HUES6 (cell line): ENCODE data around the gene ATP5F1E.

Experiments
- H3K27ac ChIP-seq: 2 replicates; pipeline ENCODE4 v1.7.0; 2013; ENCODE audit warnings: low read depth, mild to moderate bottlenecking, low read length, inconsistent platforms
- H3K27me3 ChIP-seq: 2 replicates; pipeline ENCODE4 v1.6.1; 2013; ENCODE audit warnings: low read length; ENCODE audit not compliant: control insufficient read depth, insufficient read depth
- H3K36me3 ChIP-seq: 2 replicates; pipeline ENCODE4 v1.6.1; 2013; ENCODE audit warnings: low read length; ENCODE audit not compliant: control insufficient read depth, insufficient read depth
- H3K4me1 ChIP-seq: 2 replicates; pipeline ENCODE4 v1.6.1; 2013; ENCODE audit warnings: low read length; ENCODE audit not compliant: control insufficient read depth, insufficient read depth
- H3K4me3 ChIP-seq: 2 replicates; pipeline ENCODE4 v1.5.1; 2013; ENCODE audit warnings: low read depth, low read length
- H3K9ac ChIP-seq: one replicate; pipeline ENCODE4 v1.6.1; 2013; ENCODE audit warnings: mild to moderate bottlenecking, low read length
- H3K9me3 ChIP-seq: 2 replicates; pipeline ENCODE4 v1.6.1; 2013; ENCODE audit warnings: low read depth, low read length; ENCODE audit not compliant: control insufficient read depth, insufficient read depth

Gene ATP5F1E

GRCh38 chr20:59020938-59021551 lies 11.1 kb downstream of the ATP5F1E start:
- peaks cover 26% of the 10 kb centered on the region for H3K36me3 ChIP-seq
- no peak overlapping the region for H3K9ac ChIP-seq
- H3K4me1 ChIP-seq = peaks cover 13% of the 10 kb centered on the region; the same call in 1 of the 2 replicates
- H3K9me3 ChIP-seq = no peaks in the 10 kb centered on the region
- no peak overlapping the region for H3K27ac ChIP-seq
- H3K4me3 ChIP-seq = no peak overlapping the region
- H3K27me3 ChIP-seq = peaks cover 8% of the 10 kb centered on the region; the same call in 1 of the 2 replicates

- Histone ChIP-seq H3K27ac (no peak within 1 kb of the TSS), H3K36me3 (peaks cover 10% of the 10 kb centered on the region), H3K9ac (no peak within 1 kb of the TSS), H3K4me1 (peaks cover 10% of the 10 kb centered on the region; the same call in 1 of the 2 replicates), H3K9me3 (no peaks in the 10 kb centered on the region), H3K4me3 (no peak within 1 kb of the TSS), H3K27me3 (no peaks in the 10 kb centered on the region; the same call in 1 of the 2 replicates)
Measured at GRCh38 chr20:59019217-59019616, 12.9 kb downstream of the ATP5F1E start, which contains the start of gene TUBB1. TSS of gene TUBB1 (plus strand) at chr20:59019429. CDS start at chr20:59019523, 94 bp downstream.

DNA sequence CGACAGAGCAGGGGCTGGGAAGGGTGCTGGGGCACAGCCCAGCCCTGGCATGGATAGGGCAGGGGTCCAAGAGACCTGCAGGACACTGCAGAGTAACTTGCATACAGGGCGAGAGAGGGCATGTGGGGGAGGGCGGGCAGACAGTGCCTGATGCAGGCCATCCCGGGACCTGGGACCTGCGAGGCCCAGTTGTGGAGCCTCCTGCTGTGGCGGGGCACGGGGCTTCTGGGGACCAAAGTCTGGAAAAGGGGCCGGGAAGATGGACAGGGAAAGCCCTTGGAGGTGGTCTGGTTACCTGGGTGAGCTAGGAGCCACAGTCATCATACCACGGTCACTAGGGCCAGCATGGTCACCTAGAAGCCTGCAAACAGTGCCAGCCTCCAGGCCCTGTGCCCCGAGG lies 13.3 kb downstream of the ATP5F1E start:
- no peak overlapping the region for H3K9ac ChIP-seq
- no peaks in the 10 kb centered on the region for H3K9me3 ChIP-seq

DNA sequence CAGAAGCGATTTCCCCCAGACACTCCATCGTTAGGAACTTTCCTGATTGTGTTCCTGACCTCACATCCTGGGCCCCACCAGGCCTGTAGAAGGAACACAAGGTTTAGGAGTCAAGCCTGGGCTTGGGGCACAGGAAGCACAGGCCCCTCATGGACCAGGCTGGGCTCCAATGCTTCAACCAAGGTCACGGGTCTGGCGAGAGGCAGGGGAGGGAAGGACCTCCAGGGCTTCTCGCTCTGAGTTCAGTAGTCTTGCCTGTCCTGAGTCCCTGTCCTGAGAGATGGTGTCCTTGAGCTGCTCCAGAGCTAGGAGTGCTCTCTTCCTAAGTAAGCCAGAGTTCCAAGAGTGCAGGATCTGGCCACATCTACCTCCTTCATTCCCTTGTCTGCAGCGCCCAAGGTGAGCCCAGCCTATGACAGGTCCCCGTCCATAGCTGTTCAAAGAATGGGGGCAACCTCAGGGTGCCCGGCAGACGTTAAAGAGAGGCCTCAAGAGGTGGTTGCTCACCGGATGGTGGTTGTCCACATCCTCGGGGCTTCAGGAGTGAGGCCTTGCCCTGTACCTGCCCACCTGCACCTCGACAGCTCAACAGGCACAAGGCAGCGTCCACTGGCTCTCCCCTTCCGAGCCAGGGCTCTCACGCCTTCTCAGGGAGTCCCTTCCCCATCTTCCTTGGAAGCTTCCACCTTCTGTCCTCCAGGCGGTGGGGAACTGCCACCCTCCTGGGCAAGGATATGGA lies 14.5 kb downstream of the ATP5F1E start:
- Histone ChIP-seq H3K36me3 (no peaks in the 10 kb centered on the region), H3K4me1 (peaks cover 10% of the 10 kb centered on the region; the same call in 1 of the 2 replicates), H3K9me3 (no peaks in the 10 kb centered on the region), H3K4me3 (no peak overlapping the region), H3K27ac (no peak overlapping the region), H3K27me3 (no peaks in the 10 kb centered on the region; the same call in 1 of the 2 replicates), H3K9ac (no peak overlapping the region)

More for the DNA sequence above, 13.3 kb downstream of the ATP5F1E start:
- H3K36me3 ChIP-seq = peaks cover 6% of the 10 kb centered on the region; the same call in 1 of the 2 replicates
- H3K27me3 ChIP-seq = no peaks in the 10 kb centered on the region; the same call in 1 of the 2 replicates
- H3K27ac ChIP-seq = no peak overlapping the region
- no peak overlapping the region for H3K4me3 ChIP-seq
- H3K4me1 ChIP-seq = peaks cover 10% of the 10 kb centered on the region; the same call in 1 of the 2 replicates

DNA sequence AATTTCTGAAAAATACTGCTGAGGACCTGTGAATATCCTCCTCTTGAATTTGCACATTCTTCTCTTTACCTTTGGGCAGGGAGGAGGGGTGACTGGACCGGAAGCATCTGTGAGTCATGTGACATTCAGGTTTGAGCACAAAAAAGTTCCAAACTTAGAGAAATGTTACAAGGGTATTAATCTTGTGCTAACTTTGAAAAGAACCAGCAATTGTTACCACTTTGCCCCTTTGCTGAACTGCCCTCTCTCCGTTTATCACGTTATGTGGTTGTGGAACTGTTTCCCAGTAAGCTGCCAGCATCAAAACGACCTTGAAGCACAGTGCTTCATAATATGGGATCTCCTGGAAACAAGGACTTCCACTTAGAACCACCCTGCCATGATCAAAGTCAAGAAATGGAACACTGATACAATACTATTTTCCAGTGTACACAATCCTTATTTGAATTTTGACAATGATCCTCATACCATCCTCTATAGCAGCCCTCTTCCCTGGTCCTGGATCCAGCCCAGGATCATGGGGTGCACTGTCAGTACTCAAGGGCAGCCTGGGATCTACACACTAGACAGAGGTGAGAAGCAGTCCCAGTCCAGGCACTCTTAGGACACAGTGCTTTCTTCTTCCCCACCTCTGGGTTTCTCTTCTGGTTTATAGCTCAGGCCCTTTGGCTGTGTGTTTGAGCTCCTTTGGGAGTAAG lies 15.2 kb downstream of the ATP5F1E start:
- Histone ChIP-seq H3K27me3 (no peaks in the 10 kb centered on the region; the same call in 1 of the 2 replicates), H3K4me3 (no peak overlapping the region), H3K9ac (no peak overlapping the region), H3K27ac (no peak overlapping the region), H3K4me1 (peaks cover 10% of the 10 kb centered on the region; the same call in 1 of the 2 replicates), H3K9me3 (no peaks in the 10 kb centered on the region), H3K36me3 (no peaks in the 10 kb centered on the region)

GRCh38 chr20:59015812-59016711 lies 16.1 kb downstream of the ATP5F1E start:
- Histone ChIP-seq H3K9me3 (no peaks in the 10 kb centered on the region), H3K4me3 (no peak overlapping the region), H3K9ac (no peak overlapping the region), H3K27me3 (no peaks in the 10 kb centered on the region; the same call in 1 of the 2 replicates), H3K4me1 (peaks cover 8% of the 10 kb centered on the region; the same call in 1 of the 2 replicates), H3K27ac (no peak overlapping the region), H3K36me3 (no peaks in the 10 kb centered on the region)

DNA sequence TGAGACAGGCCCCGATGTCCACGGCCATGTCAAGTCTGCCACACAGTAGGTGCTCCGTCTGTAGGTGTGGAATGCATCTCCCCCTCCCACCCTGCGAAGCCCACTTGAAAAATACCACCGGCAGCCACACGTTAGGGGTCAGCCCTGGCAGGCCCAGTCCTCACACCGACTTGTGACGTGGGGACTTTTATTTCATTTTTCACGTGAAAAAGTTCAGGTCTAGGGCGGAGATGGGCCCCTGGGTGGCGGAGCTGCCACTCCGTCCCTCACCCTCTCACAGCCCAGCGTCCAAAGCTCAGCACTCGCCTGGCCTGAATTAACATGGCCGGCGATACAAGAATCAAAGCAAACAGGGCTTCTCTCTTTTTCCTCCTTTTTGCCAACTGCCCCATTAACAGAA lies 16.7 kb downstream of the ATP5F1E start:
- Histone ChIP-seq H3K9me3 (no peaks in the 10 kb centered on the region), H3K36me3 (no peaks in the 10 kb centered on the region), H3K4me1 (peaks cover 5% of the 10 kb centered on the region; the same call in 1 of the 2 replicates), H3K4me3 (no peak overlapping the region), H3K27ac (no peak overlapping the region), H3K9ac (no peak overlapping the region), H3K27me3 (peaks cover 2% of the 10 kb centered on the region; the same call in 1 of the 2 replicates)

DNA sequence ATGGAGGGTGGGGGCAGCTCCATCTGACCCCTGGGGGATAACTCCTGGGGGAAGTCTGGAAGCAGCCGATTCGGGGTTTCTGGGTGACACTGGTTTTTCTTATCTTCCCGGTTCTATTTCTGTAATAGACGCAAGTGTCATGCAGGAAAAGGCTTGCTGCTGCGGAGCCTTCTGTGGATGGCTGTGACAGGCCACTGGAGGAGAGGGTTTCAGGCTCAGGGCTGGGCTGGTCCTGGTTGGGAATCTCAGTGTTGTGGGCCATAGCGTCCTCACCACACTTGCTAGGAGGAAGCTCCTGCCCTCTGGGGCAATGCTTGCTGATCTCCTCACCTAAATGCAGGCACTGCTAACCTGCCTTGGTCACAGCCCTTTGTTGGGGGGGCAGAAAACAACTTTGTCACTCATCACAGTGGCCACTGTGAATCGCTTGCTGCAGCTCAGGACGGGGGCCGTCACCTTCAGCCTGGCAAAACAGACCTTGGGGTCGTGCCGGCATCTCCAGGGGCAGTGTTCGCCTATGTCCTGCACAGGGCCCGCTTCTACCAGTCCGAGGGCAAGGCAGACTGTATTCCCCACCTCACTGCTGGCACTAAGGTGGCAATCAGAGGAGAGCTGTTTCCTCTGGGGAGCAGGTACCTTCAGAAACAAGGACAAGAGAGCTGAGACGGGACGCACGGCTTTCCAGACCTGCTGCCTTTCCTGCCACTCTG lies 17.3 kb downstream of the ATP5F1E start:
- Histone ChIP-seq H3K4me1 (peaks cover 5% of the 10 kb centered on the region; the same call in 1 of the 2 replicates), H3K27me3 (peaks cover 8% of the 10 kb centered on the region; the same call in 1 of the 2 replicates), H3K9me3 (no peaks in the 10 kb centered on the region), H3K9ac (no peak overlapping the region), H3K36me3 (no peaks in the 10 kb centered on the region), H3K4me3 (no peak overlapping the region), H3K27ac (no peak overlapping the region)

GRCh38 chr20:59013959-59014608 lies 18.1 kb downstream of the ATP5F1E start:
- Histone ChIP-seq H3K9ac (no peak overlapping the region), H3K27ac (no peak overlapping the region), H3K4me1 (peaks cover 5% of the 10 kb centered on the region; the same call in 1 of the 2 replicates), H3K9me3 (no peaks in the 10 kb centered on the region), H3K4me3 (no peak overlapping the region), H3K27me3 (peaks cover 13% of the 10 kb centered on the region), H3K36me3 (no peaks in the 10 kb centered on the region)
